Measurements from ENCODE around the gene UMAD1.

GRCh38 chr7:7720750-7721621, 80.4 kb downstream of the UMAD1 start:
- no peak for TF ChIP-seq POLR2AphosphoS5 (IDR thresholded peaks at IDR 0.05)
- no peak for TF ChIP-seq POLR2A (IDR thresholded peaks at IDR 0.05)
- TF ChIP-seq EP300 (IDR thresholded peaks at IDR 0.05) = no peak
- TF ChIP-seq CTCF (IDR thresholded peaks at IDR 0.05) = no peak

Data from sigmoid colon (tissue), 4 donors.